Ramos (cell line): ENCODE results near the gene INPP5K.
"Not testable (repeated sequence)": the region's sequence is repeated elsewhere in the genome, so short reads cannot be mapped to it uniquely, and the experiment has no call there.

Experiments used
- in situ Hi-C: fragments of 300-500 bp; cut with MboI; formaldehyde crosslinking; loops from one replicate; pipeline ENCODE4 v1.14.3; 2022; ENCODE audit warnings: low sequenced_read_pairs; ENCODE audit not compliant: unreplicated experiment

Gene INPP5K

GRCh38 chr17:1511290-1511689, 5.1 kb downstream of the INPP5K start:
- in situ Hi-C loops, result loop anchor here (10.0 kb wide), 1 partner anchor 156 kb away; no protein-coding TSS in a partner anchor

GRCh38 chr17:1509290-1509881, 7.0 kb downstream of the INPP5K start:
- in situ Hi-C loops, result no loop called here

- in situ Hi-C loops, result not testable (repeated sequence)
Measured at GRCh38 chr17:1508709-1509108, 7.7 kb downstream of the INPP5K start.

- in situ Hi-C loops, result no loop called here
Measured at GRCh38 chr17:1506649-1507267, 9.7 kb downstream of the INPP5K start.

- in situ Hi-C loops, result no loop called here
Measured at GRCh38 chr17:1505586-1505985, 10.8 kb downstream of the INPP5K start.

GRCh38 chr17:1504866-1505265, 11.5 kb downstream of the INPP5K start:
- in situ Hi-C loops, result no loop called here

- in situ Hi-C loops, result no loop called here
Measured at GRCh38 chr17:1503699-1504098, 12.7 kb downstream of the INPP5K start.

GRCh38 chr17:1498869-1499268, 17.5 kb downstream of the INPP5K start:
- in situ Hi-C loops, result no loop called here

- in situ Hi-C loops, result no loop called here
Measured at GRCh38 chr17:1498233-1498632, 18.2 kb downstream of the INPP5K start.

- in situ Hi-C loops, result no loop called here
Measured at GRCh38 chr17:1497831-1498230, 18.6 kb downstream of the INPP5K start.

- in situ Hi-C loops, result no loop called here
Measured at GRCh38 chr17:1496869-1497268, 19.5 kb downstream of the INPP5K start.

GRCh38 chr17:1495265-1495989, 21.0 kb downstream of the INPP5K start:
- in situ Hi-C loops, result no loop called here

- in situ Hi-C loops, result no loop called here
Measured at GRCh38 chr17:1494736-1495253, 21.6 kb downstream of the INPP5K start.

GRCh38 chr17:1494203-1494602, 22.2 kb downstream of the INPP5K start:
- in situ Hi-C loops, result no loop called here

- in situ Hi-C loops, result no loop called here
Measured at GRCh38 chr17:1493291-1493980, 23.0 kb downstream of the INPP5K start.

GRCh38 chr17:1492249-1493206, 23.9 kb downstream of the INPP5K start, which contains the start of gene MYO1C:
MYO1C (minus strand) TSS chr17:1492686; CDS start chr17:1492487, 199 bp downstream.
- in situ Hi-C loops, result no loop called here

GRCh38 chr17:1491443-1492248, 24.8 kb downstream of the INPP5K start:
- in situ Hi-C loops, result no loop called here

- in situ Hi-C loops, result no loop called here
Measured at GRCh38 chr17:1490643-1491442, 25.6 kb downstream of the INPP5K start.
